Activated gamma-delta T cell (primary cell): Measurements from ENCODE around the gene MARCHF3.
"Not testable (repeated sequence)": the region's sequence is repeated elsewhere in the genome, so short reads cannot be mapped to it uniquely, and the experiment has no call there.

Experiments used
- DNase-seq: peaks from one replicate; lab custom pipeline; 2025; lab: John Stamatoyannopoulos, UW

Gene MARCHF3

DNA sequence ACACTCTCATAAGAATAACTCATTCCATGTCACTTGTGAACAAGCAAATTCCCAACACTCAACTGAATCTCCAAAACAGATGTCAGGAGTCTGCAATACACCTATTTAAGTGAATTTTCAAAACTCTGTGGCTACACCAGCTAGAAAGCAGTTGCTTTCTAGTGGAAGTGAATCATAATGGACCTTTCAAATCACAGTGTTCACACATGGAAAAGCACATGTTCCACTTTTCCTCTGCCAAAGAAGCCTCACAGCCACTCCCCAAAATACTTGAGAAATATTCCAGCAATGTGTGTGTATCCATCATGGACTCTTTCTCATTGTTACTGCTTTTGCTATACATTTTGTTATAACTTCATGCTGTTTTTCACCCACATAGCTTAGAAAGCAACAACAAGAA, 17.4 kb downstream of the MARCHF3 start:
- DNase-seq = no peak

DNA sequence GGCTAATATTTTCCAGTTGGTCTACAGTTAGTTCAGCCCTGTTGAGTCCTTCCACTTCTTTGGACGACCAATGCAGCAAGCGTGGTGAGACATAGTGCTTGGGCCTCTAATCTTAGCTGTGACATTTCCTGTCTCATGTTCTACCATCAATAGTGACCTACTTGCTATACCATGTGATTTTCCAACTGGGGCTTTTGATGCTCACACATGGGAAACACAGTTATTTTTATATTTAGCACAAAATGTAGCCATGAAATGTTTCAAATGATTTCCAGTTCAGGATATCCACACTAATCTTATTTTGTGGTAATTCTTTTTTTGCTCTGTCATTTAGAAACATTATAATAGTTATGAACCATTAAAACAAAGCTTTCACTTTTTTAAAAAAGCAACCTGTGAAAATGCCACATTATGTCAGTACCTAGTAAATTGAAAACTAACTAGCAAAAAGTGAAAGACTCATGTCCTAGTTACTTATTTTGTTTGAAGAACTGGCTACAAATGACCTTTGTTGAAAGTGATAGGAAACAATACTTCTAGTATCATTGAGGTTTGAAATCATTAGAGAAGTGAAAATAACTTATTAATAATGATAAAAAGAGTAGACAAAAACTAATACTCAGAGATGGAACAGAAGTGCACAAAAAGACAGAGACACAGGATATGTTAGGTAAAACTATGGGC, 18.3 kb downstream of the MARCHF3 start:
- DNase-seq = no peak

DNA sequence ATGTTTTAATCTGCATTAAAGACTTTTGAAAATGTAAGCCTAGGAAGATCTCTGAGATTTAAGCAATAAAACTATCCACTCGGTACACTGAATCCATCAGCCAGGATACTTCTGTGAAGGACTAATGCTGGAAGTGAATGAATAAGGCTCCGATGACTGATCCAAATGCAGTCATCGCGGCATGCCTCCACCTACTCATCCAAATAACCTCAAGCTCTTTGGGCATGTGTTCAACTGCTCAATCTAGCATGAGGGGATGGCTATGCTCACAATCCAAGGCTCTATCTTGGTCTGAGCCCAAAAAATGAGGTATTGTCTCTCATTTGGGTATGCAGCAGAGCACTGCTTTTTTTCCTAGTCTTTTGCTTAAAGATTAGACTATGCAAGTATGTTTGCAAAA, 19.2 kb downstream of the MARCHF3 start:
- no peak for DNase-seq

DNA sequence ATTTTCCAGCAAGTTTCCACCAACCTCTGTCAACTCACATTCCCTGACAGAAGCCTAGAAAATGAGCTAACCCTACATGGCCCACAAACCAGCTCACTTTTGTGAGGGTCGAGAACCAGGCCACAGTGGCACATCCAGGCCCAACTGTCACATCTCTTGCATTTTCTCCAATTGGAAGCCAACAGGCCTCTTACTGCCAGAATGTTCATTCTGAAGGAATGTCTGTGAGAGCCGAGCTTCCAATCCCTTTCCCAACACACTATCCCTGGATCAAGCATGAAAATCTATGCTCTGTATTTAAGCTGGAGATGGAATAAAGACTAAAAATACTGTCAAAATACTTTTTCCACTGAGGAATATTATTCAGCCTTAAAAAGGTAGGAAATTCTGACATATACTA, 20.0 kb downstream of the MARCHF3 start:
- no peak for DNase-seq

DNA sequence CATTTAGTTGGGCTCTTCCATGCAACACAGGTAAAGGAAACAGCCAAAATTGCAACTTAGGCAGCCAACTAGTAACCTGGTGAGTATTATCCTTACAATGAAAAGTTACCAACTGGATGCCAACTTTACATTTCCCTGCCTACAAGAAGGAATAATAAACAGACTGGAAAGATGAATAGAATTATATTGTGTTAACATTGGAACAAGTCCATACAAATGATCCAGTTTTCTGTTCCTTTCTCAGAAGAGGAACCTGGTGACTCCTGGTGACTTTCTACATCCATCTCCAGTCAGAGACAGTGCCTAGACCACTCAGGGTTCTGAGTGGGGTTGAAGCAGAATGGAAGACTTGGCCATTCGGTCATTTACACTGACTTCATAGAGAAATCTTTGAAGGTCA, 20.6 kb downstream of the MARCHF3 start:
- no peak for DNase-seq

DNA sequence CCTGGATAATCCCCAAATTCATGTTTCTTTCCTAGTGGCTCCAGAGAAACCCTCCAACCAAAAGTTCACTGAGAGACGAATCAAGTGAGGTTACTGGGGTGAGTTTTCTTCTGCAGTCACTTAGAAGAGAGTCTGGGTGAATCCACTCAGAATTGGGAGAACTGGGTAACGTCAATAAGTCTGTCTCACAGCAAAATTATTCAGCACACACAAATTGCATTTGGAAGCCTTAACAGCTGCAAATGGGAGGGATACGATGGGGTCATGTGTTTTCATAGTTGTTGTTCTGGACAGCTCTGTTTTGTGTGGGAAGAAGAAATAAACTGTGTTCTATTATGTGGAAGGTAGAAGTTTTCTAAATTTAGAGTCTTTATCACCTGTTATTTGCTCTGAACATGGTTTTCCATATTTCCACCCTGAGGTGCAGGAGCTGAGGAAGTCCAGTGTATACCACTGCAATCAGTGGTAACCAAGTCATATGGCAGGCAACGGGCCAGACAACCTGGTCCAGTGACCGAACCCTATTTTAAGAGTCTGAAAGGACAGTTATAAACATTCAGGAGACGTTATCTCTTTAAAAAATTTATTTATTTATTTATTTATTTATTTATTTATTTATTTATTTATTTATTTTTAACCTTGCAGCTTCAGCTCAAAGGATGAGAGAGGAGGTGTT, 21.9 kb downstream of the MARCHF3 start:
- no peak for DNase-seq

DNA sequence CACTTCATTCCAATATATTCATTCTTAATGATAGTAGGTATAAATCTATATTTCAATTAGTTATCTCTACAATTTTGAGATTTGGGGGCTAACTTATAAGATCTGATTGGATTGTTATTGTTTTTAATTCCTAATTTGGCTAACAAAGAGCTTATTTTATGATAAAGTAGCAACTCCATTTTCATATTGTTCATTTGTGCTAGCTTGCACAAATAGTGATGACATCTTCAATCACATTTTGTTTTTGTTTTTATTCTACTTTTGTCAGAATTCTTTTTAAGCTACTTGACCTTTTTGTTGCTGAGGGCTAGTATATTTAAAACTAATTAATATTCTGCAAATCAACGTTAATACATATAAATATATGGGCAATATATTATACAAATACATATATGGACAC, 22.8 kb downstream of the MARCHF3 start:
- no peak for DNase-seq

DNA sequence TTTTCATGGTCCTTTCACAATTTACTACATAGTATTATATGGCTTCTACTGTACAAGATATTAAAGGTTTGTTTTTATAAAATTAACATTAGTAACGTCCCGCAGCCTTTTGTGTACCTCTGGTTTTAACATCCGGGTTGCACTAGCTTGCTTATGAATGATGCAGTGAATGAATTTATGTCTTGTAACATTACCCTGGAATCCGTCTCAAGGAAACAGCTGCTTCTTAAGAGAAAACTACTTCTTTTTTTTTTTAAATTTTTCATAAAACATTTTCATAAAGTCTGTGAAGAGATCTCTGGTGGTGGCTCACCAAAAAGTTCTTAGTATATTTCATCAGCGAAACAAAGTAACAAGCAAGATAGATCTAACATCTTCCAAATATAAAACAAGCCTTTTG, 23.6 kb downstream of the MARCHF3 start:
- no peak for DNase-seq

DNA sequence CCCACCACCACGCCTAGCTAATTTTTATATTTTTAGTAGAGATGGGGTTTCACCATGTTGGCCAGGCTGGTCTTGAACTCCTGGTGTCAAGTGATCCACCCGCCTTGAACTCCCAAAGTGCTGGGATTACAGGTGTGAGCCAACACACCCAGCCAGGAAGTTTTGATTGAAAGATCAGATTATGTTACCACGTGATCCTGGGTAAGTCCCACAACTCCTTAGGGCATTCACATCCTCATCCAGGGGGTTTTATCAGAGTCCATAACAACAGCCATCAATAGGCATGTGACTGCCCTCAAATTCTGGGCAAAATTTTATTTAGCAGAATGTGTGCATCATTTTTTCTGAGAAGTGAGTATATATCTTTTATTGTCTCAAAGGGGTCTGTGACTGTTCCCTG, 25.1 kb downstream of the MARCHF3 start:
- not testable (repeated sequence) for DNase-seq

DNA sequence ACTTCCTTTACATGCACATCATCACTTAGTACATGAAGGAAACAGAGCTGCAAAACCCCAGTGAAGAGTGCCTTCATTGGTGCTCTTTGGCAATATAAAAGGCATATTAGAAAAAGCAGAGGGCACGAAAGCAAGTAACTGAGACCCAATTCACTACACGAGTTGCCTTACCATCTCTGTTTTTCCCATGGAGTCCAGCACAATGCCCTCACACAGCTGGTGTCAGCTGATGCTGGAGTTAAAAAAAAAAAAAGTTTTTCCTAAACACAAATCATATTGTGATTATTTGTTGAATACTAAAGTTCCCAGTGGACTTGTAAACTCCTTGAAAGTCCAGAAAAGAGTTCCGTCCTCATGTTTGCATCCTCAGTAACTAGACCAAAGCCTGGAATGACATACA, 25.6 kb downstream of the MARCHF3 start:
- DNase-seq = no peak

DNA sequence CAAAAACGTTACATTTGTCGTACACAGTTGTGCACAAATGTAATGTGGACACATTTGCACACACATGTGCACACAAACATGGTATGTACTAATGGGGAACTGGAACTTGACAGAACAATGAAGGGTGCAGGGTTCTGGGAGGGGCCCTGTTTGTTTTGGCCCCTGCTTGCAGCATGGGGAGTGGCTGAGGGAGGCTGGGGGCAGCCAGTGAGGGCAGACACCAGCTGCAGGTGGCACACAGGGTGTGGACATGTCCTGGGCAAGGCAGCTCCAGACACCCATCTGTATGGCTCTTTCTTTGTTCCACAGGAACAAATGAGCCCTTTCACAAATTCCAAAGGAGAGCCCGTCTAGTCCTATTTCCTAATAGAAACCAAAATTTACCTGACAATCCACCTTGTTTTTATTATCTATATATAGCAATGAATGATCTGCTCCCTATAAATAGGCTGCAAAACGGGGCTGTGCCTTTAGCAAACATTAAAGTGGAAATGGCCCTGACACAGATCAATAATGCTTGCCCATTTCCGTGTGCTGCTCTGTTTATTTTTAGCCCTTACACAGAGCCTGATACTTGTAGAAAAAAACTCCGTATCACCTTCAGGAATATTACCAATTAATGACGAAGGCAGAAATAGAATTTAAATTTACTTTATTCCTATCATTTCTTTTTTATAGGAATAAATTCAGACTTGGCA, 26.4 kb downstream of the MARCHF3 start:
- DNase-seq = no peak

DNA sequence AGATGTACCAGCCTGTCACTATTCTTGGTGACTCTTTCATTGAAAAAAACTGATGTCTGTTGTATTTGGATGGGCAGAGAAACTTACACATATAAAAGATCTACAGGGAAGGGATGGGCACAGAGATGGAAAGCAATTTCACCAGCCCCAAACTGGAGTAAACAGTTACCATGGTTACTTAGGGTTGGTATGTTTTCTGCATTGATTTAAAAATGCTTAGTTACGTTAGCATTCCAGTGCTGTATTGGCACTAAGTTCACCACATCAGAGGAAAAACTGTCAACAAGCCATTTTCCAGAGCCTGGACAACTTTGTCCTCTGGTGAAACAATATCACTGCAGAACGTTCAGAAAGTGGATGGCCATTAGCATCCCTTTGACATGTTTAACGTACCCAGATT, 28.0 kb downstream of the MARCHF3 start:
- DNase-seq = no peak

DNA sequence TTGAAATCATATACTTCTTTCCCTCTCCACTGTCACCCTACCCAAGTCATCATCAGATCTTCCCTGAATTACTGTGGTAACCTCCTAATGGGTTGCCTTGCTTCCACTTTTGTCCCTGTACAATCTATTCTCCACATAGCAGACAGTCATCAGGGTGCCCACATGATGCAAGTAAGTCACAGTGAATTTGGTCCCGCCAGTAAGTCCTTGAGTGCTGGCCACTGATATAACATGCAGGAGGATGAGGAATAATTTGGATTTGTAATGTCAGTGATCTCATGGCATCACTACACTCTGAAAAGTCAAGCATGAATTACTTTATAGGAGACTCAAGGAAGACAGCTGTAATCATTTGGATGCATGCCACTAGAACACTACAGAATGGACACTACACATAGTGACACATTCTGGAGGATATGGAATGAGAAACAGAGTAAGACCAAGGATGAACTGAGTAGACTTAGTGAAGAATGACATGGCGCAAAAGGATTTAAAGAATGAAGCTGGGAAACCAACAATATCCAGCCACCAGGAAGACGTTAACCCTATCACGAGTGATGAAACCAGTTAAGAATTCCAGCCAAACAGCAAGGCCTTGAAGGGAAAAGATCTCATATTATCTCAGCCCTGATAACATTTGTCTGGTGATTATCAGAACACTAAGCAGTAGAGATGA, 28.6 kb downstream of the MARCHF3 start:
- no peak for DNase-seq

DNA sequence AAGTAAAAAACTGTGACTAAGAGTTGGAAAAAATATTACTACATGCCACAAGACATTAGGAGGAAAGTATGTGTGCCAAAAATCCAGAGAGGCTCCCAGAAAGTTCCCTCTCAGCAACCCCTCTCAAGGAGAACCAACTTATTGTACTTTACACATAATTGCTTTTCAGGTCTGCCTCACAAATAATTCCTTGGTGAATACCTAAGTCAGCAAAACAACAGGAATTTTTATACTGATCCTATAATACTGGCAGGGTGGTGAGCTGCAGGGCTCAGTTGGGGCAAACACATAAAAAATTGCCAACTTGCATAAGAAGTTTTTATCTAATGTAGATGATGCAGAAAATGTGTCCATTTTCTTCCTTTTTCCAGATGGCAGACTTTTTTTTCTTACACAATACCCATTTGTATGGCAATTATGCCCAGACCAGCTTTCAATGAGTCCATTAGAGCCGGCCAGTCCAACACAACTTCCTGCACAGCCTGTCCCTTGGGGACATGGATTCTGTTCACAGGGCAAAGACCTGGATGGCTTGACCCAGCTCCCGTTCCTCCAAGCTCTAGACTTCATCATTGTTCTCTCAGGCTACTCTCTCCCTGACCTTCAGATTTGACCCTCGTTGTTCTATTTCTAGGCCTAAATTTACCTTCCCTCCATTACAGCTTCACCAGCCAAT, 31.3 kb downstream of the MARCHF3 start:
- DNase-seq = no peak

DNA sequence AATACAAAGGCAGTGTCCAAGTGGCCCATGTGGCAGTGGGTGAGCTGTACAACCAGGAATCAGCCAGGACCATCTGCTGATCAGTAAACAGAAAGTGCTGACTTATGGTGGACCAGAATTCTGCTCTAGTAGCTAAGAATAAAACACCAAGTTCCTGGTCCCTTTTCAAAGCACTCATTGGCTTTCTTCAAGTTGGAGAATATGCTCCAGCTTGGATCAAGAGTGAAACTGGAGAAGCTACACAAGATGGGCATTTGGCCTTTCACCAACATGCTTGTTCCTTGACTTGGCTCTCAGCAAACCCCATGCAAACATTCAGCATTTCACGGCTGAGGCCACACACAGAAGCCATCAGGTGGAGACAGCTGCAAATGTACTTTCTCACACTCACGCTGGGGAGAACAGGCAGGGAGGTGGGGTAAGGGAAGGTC, 32.1 kb downstream of the MARCHF3 start:
- no peak for DNase-seq

DNA sequence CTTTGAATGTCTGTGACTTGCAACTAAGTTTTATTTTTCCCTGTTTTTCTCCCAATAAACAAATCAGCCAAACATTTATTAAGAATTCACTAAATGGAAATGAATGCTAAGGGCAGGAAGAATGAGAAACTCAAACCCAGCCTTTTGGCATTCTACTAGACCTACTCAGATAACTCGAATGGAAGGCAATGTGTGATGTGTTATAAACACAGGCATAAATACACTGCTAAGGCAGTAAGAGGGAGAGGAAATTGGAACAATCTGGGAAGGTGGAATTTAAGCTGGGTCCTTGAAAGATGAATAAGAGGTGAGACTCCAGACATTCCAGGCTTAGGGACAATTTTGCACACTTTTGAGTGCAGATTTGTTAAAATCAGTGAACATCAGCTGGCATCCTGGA, 34.7 kb downstream of the MARCHF3 start:
- DNase-seq = no peak

DNA sequence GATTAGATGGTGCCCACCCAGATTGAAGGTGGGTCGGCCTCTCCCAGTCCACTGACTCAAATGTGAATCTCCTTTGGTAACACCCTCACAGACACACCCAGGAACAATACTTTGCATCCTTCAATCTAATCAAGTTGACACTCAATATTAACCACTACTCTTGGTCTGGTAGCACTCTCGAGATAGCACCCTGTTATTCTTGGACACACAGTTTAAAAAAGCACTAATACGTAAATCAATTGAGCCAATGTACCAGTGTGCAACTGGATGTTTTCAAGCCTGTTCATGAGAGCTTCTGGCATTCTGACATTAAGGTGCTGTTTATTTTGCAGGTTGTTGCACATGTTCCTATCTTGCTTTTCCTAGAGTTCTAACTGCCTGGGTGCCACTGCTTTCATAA, 35.3 kb downstream of the MARCHF3 start:
- no peak for DNase-seq

DNA sequence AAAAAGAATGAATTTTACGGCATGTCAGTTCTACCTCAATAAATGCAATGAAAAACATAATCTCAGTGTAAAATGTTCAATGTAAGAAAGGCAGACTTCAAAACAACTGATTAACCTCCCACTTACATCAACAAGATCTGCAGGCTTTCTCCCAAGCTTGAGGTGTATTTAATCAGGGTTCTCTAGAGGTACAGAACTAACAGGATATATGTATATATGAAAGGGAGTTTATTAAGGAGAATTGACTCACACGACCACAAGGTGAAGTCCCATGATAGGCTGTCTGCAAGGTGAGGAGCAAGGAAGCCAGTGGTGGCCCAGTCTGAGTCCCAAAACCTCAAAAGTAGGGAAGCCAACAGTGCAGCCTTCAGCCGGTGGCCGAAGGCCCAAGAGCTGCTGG, 35.9 kb downstream of the MARCHF3 start:
- no peak for DNase-seq

DNA sequence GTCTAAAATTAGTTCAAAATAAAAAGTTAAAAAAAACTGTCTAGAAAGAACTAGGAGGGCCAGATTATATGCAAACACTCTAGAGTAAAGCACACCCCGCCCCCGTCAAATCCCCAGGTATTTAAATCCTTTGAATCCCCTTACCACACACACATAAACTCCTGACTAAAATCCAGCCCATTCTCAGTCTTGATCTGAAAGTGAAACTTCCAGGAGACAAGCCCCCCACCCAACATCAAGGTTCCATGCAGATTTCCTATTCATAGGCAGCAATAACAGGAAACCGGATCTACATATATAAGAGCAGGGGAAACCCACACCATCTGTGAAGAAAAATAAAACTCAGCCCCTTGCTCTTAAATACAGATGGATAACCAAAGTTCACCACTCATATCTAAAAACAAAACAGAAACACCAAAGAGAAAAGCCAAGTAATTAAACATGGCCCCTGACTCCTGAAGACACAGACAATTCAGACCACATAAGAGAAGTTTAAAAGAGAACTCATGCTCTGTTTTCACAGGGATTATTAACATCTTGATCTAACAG, 42.3 kb downstream of the MARCHF3 start:
- no peak for DNase-seq

DNA sequence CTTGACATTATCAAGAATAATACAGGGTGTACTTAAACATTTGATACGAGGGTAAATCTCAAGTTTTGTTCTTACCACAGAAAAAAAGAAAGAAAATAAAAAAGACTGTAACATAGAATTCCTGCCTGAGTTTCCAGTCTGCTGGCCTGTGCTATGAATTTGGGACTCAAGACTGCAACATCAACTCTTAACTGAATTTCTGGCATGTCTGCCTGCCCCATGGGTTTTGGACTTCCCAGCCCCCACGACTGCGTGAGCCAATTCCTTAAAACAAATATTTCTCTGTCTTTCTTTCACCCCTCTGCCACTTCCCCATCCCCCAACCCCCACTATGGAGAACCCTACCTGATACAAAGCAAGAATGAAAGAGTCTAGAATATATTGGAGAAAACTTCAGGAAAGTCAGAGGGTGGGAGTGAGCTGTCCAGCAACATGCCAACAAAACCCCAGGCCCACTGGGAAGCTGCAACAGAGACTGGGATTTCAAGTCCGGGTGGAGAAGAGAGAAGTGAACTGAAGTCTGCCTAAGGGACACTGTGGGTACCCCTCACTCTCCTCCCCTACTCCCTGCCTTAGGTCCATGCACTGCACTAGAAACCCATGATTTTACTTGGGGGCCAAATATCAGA, 43.0 kb downstream of the MARCHF3 start:
- no peak for DNase-seq

DNA sequence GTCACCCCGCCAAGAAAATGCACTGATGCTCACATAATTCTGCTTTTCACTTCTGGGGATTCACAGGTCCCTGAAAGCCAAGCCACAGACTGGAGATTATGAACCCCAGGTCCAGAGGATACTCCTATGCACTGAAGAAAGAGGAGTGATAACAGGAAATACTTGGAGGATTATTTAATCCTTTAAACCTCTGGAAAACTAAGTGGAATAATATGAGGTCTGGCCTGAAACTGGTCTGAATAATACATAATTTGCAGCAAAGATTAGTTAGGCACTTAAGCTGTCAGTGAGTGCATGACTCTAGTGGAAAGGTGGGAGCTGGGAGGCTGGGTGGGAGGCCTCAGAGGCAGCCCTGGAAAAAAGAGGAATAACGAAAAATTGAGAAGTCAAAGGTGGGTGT, 45.7 kb downstream of the MARCHF3 start:
- DNase-seq = no peak
